HepG2 (cell line): ENCODE data around the gene CLN6. TPM values are rescaled to one million over a fixed set of nuclear protein-coding genes. Genes with fewer than 3 reads are reported as not detected.

Experiments
- ATAC-seq: fragments of 200-7000 bp; cut with Tn5 transposase; 3 replicates; pipeline ENCODE4 v1.9.1; 2020; ENCODE audit warnings: mild to moderate bottlenecking, moderate library complexity
- BruUV-seq: library from RNA; stranded (reverse); fragments of 400-500 nt; replicated peaks from 2 replicates; lab custom pipeline; 2021; lab: Mats Ljungman, UMichigan
- CTCF ChIA-PET: fragments of 300-600 bp; formaldehyde crosslinking; extraction: SDS; loops from one replicate; lab custom pipeline; 2021; ENCODE audit warnings: low total read pairs, inconsistent platforms, low intra/inter-chr PET ratio; lab: Yijun Ruan, JAX
- POLR2A ChIA-PET: fragments of 350-600 bp; sonication (Branson Sonifier 250); formaldehyde crosslinking; loops from one replicate; lab custom pipeline; 2020; ENCODE audit warnings: antibody characterized with exemption, inconsistent platforms; lab: Yijun Ruan, JAX
- DNase-seq: peaks from one replicate; pipeline ENCODE4 v3.0.0-alpha.2; 2015; ENCODE audit warnings: low spot score
- FAIRE-seq: peaks from 3 replicates; lab custom pipeline; 2011; peaks lifted over from hg19 to GRCh38; lab: Jason Lieb, UNC
- H2AFZ ChIP-seq: one replicate; pipeline ENCODE4 v1.6.1; 2011; ENCODE audit warnings: low read length, inconsistent platforms
- H3K27ac ChIP-seq: fragments of 300-600 bp; 3 replicates; pipeline ENCODE4 v1.8.0; 2011; ENCODE audit warnings: mixed run types, mild to moderate bottlenecking, mixed read lengths, low read length, inconsistent platforms; ENCODE audit not compliant: insufficient read depth; ENCODE audit errors: extremely low read length
- H3K27me3 ChIP-seq, 2 experiments: fragments of 200-600 bp in 1 of 2; 2 replicates in 1 of 2; 3 replicates in 1 of 2; pipeline versions ENCODE4 v1.6.0 to v1.8.0; 2011; ENCODE audit warnings: low read length in 2 of 2, mild to moderate bottlenecking in 2 of 2, moderate library complexity in 2 of 2, inconsistent platforms in 1 of 2; ENCODE audit not compliant: insufficient read depth in 2 of 2, control insufficient read depth in 1 of 2
- H3K36me3 ChIP-seq, 2 experiments: fragments of 200-600 bp in 1 of 2; replicated peaks in 1 of 2; 2 replicates in 1 of 2; 3 replicates in 1 of 2; pipeline versions ENCODE4 v1.5.1 to v1.8.0; 2011; ENCODE audit warnings: low read length in 2 of 2, inconsistent platforms in 1 of 2; ENCODE audit not compliant: insufficient read depth in 2 of 2, control insufficient read depth in 1 of 2
- H3K4me1 ChIP-seq: 2 replicates; pipeline ENCODE4 v1.5.1; 2012; ENCODE audit warnings: low read length, inconsistent platforms; ENCODE audit not compliant: insufficient read depth
- H3K4me2 ChIP-seq: 2 replicates; pipeline ENCODE4 v1.6.0; 2011; ENCODE audit warnings: low read depth, low read length, inconsistent platforms
- H3K4me3 ChIP-seq, 3 experiments: fragments of 200-600 bp in 1 of 3; sonication (generic), shearing (Covaris generic) in 1 of 3; replicated peaks in 1 of 3; 2 replicates each; pipeline ENCODE4 v1.5.1; 2011 to 2016; ENCODE audit warnings: low read length in 3 of 3, inconsistent platforms in 2 of 3, low read depth in 2 of 3, mild to moderate bottlenecking in 2 of 3, control low read depth in 1 of 3, mixed read lengths in 1 of 3; ENCODE audit not compliant: insufficient read depth in 1 of 3
- H3K79me2 ChIP-seq: one replicate; pipeline ENCODE4 v1.6.1; 2011; ENCODE audit warnings: low read length, inconsistent platforms; ENCODE audit not compliant: insufficient read depth
- H3K9ac ChIP-seq: 2 replicates; pipeline ENCODE4 v1.6.0; 2011; ENCODE audit warnings: mild to moderate bottlenecking, low read depth, low read length, inconsistent platforms; ENCODE audit not compliant: insufficient read depth
- H3K9me3 ChIP-seq: 2 replicates; pipeline ENCODE4 v1.5.1; 2012; ENCODE audit warnings: mild to moderate bottlenecking, low read length
- H4K20me1 ChIP-seq: 2 replicates; pipeline ENCODE4 v1.6.0; 2011; ENCODE audit warnings: inconsistent platforms, mild to moderate bottlenecking, low read length, moderate library complexity; ENCODE audit not compliant: insufficient read depth
- FOXC1 ChIP-seq: sonication (generic); formaldehyde crosslinking; IDR thresholded peaks from 2 replicates; pipeline ENCODE4 v1.8.0; 2022; ENCODE audit warnings: mild to moderate bottlenecking, missing genetic modification reagents, borderline replicate concordance
- HMG20B ChIP-seq: conservative IDR thresholded peaks from 2 replicates; pipeline ENCODE4 v1.6.1; 2016; ENCODE audit warnings: missing genetic modification reagents, missing compliant biosample characterization
- HNRNPLL ChIP-seq: fragments of 200-400 bp; formaldehyde crosslinking; IDR thresholded peaks from 2 replicates; pipeline ENCODE4 v1.6.1; 2017; ENCODE audit warnings: mild to moderate bottlenecking, low read depth, low read length; ENCODE audit not compliant: poor library complexity, severe bottlenecking
- MAFF ChIP-seq: IDR thresholded peaks from 2 replicates; pipeline ENCODE4 v1.6.1; 2011; ENCODE audit warnings: low read depth, low read length, improper control_type of control experiment
- MAFK ChIP-seq, 2 experiments: IDR thresholded peaks in 1 of 2; conservative IDR thresholded peaks in 1 of 2; 2 replicates each; pipeline ENCODE4 v1.6.1; 2011; ENCODE audit warnings: improper control_type of control experiment in 2 of 2, low read length in 2 of 2
- WGBS: methylation state at CpG from one replicate; pipeline ENCODE4 v1.1.6; 2017; ENCODE audit warnings: low lambda C conversion rate; 5-methylcytosine and 5-hydroxymethylcytosine counted together
- in situ Hi-C: cut with HindIII; loops from 2 replicates; pipeline ENCODE4 v1.10.0; 2017; ENCODE audit warnings: low pct_unique_long_range_greater_than_20kb; ENCODE audit not compliant: extremely low pct_ligation_motif_present
- intact Hi-C: fragments of 100-400 bp; cut with micrococcal nuclease; formaldehyde crosslinking; loops from one replicate; pipeline ENCODE4 v1.10.0; 2022; ENCODE audit not compliant: unreplicated experiment
- polyA plus RNA-seq, 8 experiments: library from polyadenylated mRNA; depleted of rRNA in 3 of 8; stranded (reverse) in 7 of 8; unstranded in 1 of 8; fragments of >200 nt; fragmentation: Illumina TruSeq in 4 of 8; extraction: Trizol in 4 of 8; gene quantifications; 2 replicates each; pipeline versions ENCODE4 v1.2.1 to v1.2.3, GENCODE V29; 2011 to 2016; ENCODE audit warnings: low read depth in 4 of 8, missing spikeins in 1 of 8, mixed read lengths in 1 of 8; ENCODE audit not compliant: insufficient read depth in 1 of 8
- total RNA-seq, 5 experiments: library from RNA; depleted of rRNA; stranded (reverse); fragments of >200 nt; fragmentation: Illumina TruSeq; extraction: Trizol; gene quantifications; 2 replicates each; pipeline ENCODE4 v1.2.3, GENCODE V29; 2016; ENCODE audit warnings: low read depth in 1 of 5
- TF ChIP-seq, protein P1 (sequence below), 2 experiments: fragments of 450-650 bp in 1 of 2; sonication (generic) in 1 of 2; formaldehyde crosslinking; IDR thresholded peaks; 2 replicates each; pipeline versions ENCODE4 v1.5.0 to v1.8.0; 2020 to 2022; ENCODE audit warnings: mild to moderate bottlenecking in 1 of 2, missing genetic modification reagents in 1 of 2
- TF ChIP-seq, protein P2 (sequence below): sonication (generic); formaldehyde crosslinking; IDR thresholded peaks from 2 replicates; pipeline ENCODE4 v1.4.0; 2020; ENCODE audit warnings: missing genetic modification reagents
- TF ChIP-seq, protein P3 (sequence below): sonication (generic); formaldehyde crosslinking; IDR thresholded peaks from 2 replicates; pipeline ENCODE4 v1.5.1; 2020; ENCODE audit warnings: mild to moderate bottlenecking, missing genetic modification reagents, moderate library complexity

Gene CLN6
- total and polyA plus RNA-seq, 2 of the 13 experiments (the other 11 are each of a cell fraction or from before 2014, with no cell fraction given): 24.9 to 27.1 TPM

DNA sequence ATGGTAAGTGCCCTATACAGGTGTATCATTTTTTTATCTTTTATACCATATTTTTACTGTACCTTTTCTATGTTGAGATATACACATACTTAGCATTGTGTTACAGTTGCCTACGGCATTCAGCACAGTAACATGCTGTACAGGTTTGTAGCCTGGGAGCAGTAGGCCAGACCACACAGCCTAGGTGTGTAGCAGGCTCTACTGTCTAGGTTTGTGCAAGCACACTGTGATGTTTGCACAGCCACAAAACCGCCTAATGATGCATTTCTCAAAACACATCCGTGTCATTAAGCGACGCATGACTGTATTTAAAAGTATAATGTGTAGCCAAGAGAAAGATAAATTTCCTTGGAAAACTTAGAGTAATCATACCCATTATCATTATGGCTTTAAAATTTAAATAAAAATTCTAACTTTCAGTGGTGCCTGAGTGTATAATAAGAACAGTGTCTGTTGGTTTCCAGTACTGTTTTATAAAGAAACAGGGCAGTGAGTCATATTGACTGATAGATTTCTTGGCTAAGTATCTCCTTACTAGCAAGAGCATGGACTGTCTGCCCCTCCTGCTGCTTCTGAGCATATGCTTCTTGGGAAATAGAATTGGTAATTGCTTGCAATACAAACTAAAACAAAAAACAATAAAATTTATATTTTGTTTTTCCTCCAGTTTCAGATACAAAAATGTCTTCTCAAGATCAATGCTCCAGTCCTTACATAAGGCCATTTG, 42.7 kb downstream of the CLN6 start:
- in situ Hi-C loops: no loop called here
- ChIA-PET CTCF (no interaction called here), POLR2A (no interaction called here)
- H2AFZ ChIP-seq: no peak overlapping the region
- no peak overlapping the region for H3K27ac ChIP-seq
- H3K79me2 ChIP-seq: no peaks in the 10 kb centered on the region
- peaks cover 15 to 44% of the 10 kb centered on the region in 2 experiments for H3K36me3 ChIP-seq
- no peak overlapping the region for H3K4me2 ChIP-seq
- 94% methylated on average over 5 of the region's 5 CpGs for WGBS
- H4K20me1 ChIP-seq: no peaks in the 10 kb centered on the region
- FAIRE-seq: no peak
- intact Hi-C loops: no loop called here
- peaks cover 7% of the 10 kb centered on the region for H3K4me1 ChIP-seq
- H3K9me3 ChIP-seq: no peaks in the 10 kb centered on the region
- DNase-seq: no peak
- H3K9ac ChIP-seq: no peak overlapping the region
- ATAC-seq: no peak
- BruUV-seq: no TSS peak
- TF ChIP-seq HMG20B: no peak
- no peaks in the 10 kb centered on the region for H3K27me3 ChIP-seq
- H3K4me3 ChIP-seq: no peak overlapping the region

DNA sequence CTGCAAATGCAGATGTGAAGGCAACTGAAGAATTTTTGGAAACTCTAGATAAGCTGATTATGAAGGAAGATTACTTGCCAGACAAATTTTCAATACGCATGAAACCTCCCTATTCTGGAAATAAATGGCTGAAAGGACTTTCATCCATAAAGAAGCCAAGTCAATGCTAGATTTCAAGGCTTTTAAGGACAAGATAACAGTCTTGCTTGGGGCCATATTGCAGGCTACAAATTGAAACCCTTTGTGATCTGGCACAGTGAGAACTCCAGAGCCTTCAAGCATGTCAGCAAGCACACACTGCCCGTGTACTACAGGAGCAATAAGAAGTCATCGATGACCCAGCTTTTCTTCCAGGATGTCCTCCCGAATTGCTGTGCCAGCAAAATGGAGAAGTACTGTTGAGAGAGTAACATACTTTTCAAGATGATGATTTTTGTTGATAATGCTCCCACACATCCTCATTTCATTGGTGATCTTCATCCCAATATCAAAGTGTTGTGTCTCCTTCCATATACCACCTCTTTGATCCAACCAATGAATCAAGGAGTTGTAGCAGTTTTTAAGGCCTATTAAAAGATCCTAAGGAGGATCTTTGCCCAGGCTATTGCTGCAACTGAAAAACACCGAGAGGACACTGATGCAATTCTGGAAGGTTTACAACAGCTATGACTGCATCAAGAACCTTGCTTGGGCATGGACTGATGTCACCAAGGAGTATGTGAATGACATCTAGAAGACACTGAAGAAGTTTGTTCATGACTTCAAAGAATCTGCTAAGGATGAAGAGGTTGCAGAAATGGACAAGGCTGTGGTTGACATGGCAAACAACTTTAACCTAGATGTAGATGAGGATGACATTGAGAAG, 44.7 kb downstream of the CLN6 start:
- WGBS: 96% methylated on average over 5 of the region's 5 CpGs
- FAIRE-seq: no peak
- TF ChIP-seq MAFK (conservative IDR thresholded peaks at IDR 0.05 in 1 of 2, IDR thresholded peaks at IDR 0.05 in 1 of 2; ENCODE audit: low read length in 2 of 2) (peak; percentile 48 to 73; a peak in 3 of 4 replicates), MAFF (peak; percentile 66), HNRNPLL (no peak), FOXC1 (no peak)
- TF ChIP-seq, protein P1, sequence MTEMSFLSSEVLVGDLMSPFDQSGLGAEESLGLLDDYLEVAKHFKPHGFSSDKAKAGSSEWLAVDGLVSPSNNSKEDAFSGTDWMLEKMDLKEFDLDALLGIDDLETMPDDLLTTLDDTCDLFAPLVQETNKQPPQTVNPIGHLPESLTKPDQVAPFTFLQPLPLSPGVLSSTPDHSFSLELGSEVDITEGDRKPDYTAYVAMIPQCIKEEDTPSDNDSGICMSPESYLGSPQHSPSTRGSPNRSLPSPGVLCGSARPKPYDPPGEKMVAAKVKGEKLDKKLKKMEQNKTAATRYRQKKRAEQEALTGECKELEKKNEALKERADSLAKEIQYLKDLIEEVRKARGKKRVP (CRISPR knock-in tag; IDR thresholded peaks at IDR 0.05): no peak
- TF ChIP-seq, protein P2, sequence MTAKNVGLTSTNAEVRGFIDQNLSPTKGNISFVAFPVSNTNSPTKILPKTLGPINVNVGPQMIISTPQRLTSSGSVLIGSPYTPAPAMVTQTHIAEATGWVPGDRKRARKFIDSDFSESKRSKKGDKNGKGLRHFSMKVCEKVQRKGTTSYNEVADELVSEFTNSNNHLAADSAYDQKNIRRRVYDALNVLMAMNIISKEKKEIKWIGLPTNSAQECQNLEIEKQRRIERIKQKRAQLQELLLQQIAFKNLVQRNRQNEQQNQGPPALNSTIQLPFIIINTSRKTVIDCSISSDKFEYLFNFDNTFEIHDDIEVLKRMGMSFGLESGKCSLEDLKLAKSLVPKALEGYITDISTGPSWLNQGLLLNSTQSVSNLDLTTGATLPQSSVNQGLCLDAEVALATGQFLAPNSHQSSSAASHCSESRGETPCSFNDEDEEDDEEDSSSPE (CRISPR knock-in tag): no peak
- TF ChIP-seq, protein P3, sequence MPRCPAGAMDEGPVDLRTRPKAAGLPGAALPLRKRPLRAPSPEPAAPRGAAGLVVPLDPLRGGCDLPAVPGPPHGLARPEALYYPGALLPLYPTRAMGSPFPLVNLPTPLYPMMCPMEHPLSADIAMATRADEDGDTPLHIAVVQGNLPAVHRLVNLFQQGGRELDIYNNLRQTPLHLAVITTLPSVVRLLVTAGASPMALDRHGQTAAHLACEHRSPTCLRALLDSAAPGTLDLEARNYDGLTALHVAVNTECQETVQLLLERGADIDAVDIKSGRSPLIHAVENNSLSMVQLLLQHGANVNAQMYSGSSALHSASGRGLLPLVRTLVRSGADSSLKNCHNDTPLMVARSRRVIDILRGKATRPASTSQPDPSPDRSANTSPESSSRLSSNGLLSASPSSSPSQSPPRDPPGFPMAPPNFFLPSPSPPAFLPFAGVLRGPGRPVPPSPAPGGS (CRISPR knock-in tag): no peak

More for the DNA sequence above, 44.7 kb downstream of the CLN6 start:
- H3K27ac ChIP-seq: no peak overlapping the region
- no peak overlapping the region for H3K4me3 ChIP-seq
- H4K20me1 ChIP-seq: no peaks in the 10 kb centered on the region
- ChIA-PET POLR2A (no interaction called here), CTCF (no interaction called here)
- peaks cover 18 to 62% of the 10 kb centered on the region in 2 experiments for H3K36me3 ChIP-seq
- no peaks in the 10 kb centered on the region for H3K79me2 ChIP-seq
- intact Hi-C loops: no loop called here
- no TSS peak for BruUV-seq
- H2AFZ ChIP-seq: no peak overlapping the region
- no peak overlapping the region for H3K9ac ChIP-seq
- H3K9me3 ChIP-seq: no peaks in the 10 kb centered on the region
- H3K4me2 ChIP-seq: no peak overlapping the region
- no peaks in the 10 kb centered on the region for H3K27me3 ChIP-seq
- ATAC-seq (no peak), DNase-seq (no peak)
- H3K4me1 ChIP-seq: no peaks in the 10 kb centered on the region
- in situ Hi-C loops: no loop called here
